HEK293T (cell line): ENCODE results near the gene UBASH3A.

Source experiments
- BHLHE40 ChIP-seq: fragments of 450-650 bp; IDR thresholded peaks from 2 replicates; pipeline ENCODE4 v1.6.1; 2016; ENCODE audit warnings: mild to moderate bottlenecking, moderate library complexity, borderline replicate concordance
- FOXA1 ChIP-seq: fragments of 450-650 bp; IDR thresholded peaks from 2 replicates; pipeline ENCODE4 v1.6.1; 2016; ENCODE audit warnings: mild to moderate bottlenecking
- FOXM1 ChIP-seq: fragments of 450-650 bp; IDR thresholded peaks from 2 replicates; pipeline ENCODE4 v1.6.1; 2017; ENCODE audit warnings: mild to moderate bottlenecking, borderline replicate concordance
- L3MBTL2 ChIP-seq: fragments of 450-650 bp; conservative IDR thresholded peaks from 2 replicates; pipeline ENCODE4 v1.6.1; 2016; ENCODE audit warnings: mild to moderate bottlenecking
- LEF1 ChIP-seq: fragments of 450-650 bp; IDR thresholded peaks from 2 replicates; pipeline ENCODE4 v1.6.1; 2017; ENCODE audit warnings: mild to moderate bottlenecking, borderline replicate concordance
- NFRKB ChIP-seq: fragments of 450-650 bp; IDR thresholded peaks from 2 replicates; pipeline ENCODE4 v1.6.1; 2016; ENCODE audit warnings: mild to moderate bottlenecking, moderate library complexity
- SP1 ChIP-seq: fragments of 450-650 bp; IDR thresholded peaks from 2 replicates; pipeline ENCODE4 v1.6.1; 2017
- SUZ12 ChIP-seq: fragments of 450-650 bp; IDR thresholded peaks from 2 replicates; pipeline ENCODE4 v1.6.1; 2016; ENCODE audit warnings: mild to moderate bottlenecking
- TARDBP ChIP-seq: fragments of 450-650 bp; IDR thresholded peaks from 2 replicates; pipeline ENCODE4 v1.6.1; 2016
- ZNF384 ChIP-seq: fragments of 450-650 bp; IDR thresholded peaks from 2 replicates; pipeline ENCODE4 v1.6.1; 2016

- TF ChIP-seq FOXM1 (no peak), FOXA1 (no peak), LEF1 (no peak), SP1 (no peak), NFRKB (no peak), TARDBP (no peak), SUZ12 (no peak), ZNF384 (no peak), L3MBTL2 (no peak), BHLHE40 (no peak)
Measured at GRCh38 chr21:42476388-42477331, 73.0 kb downstream of the UBASH3A start.
